ENCODE results near the gene KCNMB2.

- TF ChIP-seq, protein P1, sequence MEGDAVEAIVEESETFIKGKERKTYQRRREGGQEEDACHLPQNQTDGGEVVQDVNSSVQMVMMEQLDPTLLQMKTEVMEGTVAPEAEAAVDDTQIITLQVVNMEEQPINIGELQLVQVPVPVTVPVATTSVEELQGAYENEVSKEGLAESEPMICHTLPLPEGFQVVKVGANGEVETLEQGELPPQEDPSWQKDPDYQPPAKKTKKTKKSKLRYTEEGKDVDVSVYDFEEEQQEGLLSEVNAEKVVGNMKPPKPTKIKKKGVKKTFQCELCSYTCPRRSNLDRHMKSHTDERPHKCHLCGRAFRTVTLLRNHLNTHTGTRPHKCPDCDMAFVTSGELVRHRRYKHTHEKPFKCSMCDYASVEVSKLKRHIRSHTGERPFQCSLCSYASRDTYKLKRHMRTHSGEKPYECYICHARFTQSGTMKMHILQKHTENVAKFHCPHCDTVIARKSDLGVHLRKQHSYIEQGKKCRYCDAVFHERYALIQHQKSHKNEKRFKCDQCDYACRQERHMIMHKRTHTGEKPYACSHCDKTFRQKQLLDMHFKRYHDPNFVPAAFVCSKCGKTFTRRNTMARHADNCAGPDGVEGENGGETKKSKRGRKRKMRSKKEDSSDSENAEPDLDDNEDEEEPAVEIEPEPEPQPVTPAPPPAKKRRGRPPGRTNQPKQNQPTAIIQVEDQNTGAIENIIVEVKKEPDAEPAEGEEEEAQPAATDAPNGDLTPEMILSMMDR (IDR thresholded peaks at IDR 0.05 in 4 of 5, conservative IDR thresholded peaks at IDR 0.05 in 1 of 5): no peak
- no peak for TF ChIP-seq POLR2A (IDR thresholded peaks at IDR 0.05)
Measured at GRCh38 chr3:178837512-178837911, 301.3 kb downstream of the KCNMB2 start.

All from gastrocnemius medialis (tissue), 4 donors.